Suppressor macrophage treated with lipopolysaccharide for 1 hour (primary cell): ENCODE measurements around the gene PPIA.
A peak's percentile ranks its signal among the peaks of the same experiment; 100 is the strongest.
"Not testable (repeated sequence)": the region's sequence is repeated elsewhere in the genome, so short reads cannot be mapped to it uniquely, and the experiment has no call there.

ENCODE experiments used
- DNase-seq, 3 donors: peaks; one replicate each; pipeline ENCODE4 v3.0.0-alpha.2; 2020 to 2022

PPIA gene

GRCh38 chr7:44791278-44792219 lies 4.9 kb upstream of the PPIA start:
- DNase-seq, result no peak

GRCh38 chr7:44793919-44794318 lies 2.6 kb upstream of the PPIA start:
- no peak for DNase-seq

DNA sequence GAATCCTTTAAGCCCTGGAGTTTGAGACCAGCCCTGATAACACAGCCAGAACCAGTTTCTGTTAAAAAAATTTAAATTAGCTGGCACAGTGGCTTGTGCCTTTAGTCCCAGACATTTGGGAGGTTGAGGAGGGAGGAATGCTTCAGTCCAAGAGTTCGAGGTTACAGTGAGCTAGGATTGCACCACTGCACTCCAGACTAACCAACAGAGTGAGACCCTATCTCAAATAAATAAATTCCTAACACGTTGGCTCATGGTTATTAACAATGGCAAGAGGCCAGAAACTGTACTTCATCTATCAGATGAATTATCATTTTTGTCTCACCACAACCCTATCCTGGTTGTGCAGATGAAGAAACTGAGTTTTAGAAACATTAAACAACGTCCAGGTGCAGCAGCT lies 2.1 kb upstream of the PPIA start:
- DNase-seq, result no peak

DNA sequence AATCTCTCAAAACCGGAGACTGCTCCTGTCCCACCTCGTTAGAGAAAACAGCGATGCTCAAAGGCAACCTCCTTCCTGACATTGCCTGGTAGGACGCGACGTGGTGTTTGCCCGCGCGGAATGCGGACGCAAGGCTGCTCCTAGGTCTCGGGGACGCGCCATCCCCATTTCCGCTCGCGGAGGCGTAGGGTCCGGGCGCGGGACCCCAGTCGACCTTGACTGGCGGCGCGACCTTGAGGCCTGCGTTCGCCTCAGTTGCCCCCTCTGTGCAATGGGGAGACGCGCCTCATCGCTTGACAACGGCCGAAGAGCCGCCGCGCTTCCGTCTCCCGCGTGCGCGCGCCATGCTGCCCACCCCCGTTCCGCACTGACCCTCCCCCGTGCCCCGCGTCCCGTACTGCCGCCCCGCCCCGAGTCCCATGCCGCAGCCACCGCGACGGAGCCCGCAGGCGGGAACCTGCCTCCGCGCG lies 412 bp upstream of the PPIA start:
- peak in 1 of 3 donors; percentile 38 for DNase-seq

DNA sequence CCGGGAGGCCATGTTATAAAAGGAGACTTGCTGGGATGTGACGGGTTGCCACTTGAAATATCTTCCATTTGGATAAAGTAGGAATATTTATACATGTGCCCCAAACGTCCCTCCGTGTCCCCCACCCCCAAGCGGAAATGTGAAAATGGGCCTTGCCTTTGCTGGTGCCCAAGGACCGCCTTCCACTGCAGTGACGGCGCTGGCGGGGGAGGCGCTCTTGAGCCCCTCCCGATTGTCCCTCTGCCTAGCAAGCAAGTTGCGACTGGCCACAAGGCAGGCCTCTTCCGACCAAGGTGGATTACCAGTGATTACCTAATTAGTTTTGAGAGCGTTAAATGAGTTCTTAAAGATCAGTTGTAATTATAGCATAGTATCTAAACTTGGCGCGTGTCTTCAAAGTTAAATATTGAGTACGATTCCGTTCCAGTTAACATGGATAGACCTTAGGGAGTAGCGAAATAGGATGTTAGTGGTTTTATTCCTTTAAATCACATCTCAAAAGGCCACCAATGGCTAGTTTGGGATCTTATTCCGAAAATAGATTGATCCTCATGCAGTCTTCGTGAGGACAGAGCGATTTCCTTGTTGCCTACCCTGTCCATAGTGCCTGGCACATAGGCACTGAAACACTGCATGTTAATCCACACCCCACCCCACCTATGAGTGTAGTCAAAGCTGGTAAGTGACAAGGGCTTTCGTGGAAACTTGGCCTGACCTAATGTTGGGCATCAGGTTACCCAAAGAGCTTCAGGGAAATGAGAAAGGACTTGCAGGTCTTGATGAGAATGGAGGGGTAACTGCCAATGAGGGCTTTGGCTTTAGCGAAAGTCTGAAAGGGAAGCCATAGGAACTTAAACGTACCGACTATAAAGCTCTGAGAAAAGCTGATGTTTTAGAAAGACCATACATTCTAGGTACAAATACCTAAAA lies 1.1 kb downstream of the PPIA start:
- DNase-seq, result peak; percentile 90 to 95 (median 92)

- DNase-seq, result no peak
Measured at GRCh38 chr7:44798649-44799305, 2.3 kb downstream of the PPIA start.

DNA sequence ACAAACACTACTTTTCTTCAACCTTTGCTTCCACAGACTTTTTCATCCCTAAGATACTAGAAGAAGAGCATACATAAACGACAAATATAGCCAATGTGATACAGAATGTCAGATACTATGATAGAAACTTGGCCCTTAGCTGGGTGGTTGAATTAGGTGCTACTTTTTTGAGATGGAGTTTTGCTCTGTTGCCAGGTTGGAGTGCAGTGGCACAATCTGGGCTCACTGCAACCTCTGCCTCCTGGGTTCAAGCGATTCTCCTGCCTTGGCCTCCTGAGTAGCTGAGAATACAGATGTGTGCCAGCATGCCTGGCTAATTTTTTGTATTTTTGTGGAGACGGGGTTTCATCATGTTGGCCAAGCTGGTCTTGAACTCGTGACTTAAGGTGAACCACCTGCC lies 3.5 kb downstream of the PPIA start:
- no peak for DNase-seq

GRCh38 chr7:44801890-44802289 lies 5.4 kb downstream of the PPIA start:
- no peak for DNase-seq

- DNase-seq, result no peak
Measured at GRCh38 chr7:44802418-44803025, 6.0 kb downstream of the PPIA start.

DNA sequence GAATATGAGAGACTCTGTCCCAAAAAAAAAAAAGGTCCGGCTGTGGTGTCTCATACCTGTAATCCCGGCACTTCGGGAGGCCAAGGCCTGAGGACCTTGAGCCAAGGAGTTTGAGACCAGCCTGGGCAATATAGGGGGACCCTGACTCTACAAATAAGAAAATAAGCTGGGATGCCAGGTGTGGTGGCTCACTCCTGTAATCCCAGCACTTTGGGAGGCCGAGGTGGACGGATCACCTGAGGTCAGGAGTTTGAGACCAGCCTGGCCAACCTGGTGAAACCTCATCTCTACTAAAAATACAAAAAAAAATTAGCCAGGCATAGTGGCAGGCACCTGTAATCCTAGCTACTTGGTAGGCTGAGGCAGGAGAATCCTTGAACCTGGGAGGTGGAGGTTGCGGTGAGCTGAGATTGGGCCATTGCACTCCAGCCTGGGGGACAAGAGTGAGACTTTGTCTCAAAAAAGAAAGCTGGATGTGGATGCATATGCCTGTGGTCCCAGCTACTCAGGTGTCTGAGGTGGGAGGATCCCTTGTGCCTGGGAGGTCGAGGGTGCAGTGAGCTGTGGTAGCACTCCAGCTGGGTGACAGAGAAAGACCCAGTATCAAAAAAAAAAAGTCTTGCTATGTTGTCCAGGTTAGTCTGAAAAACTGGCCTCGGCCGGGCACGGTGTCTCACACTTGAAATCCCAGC lies 7.5 kb downstream of the PPIA start:
- not testable (repeated sequence) for DNase-seq

- no peak for DNase-seq
Measured at GRCh38 chr7:44805950-44806349, 9.5 kb downstream of the PPIA start.

- DNase-seq, result no peak
Measured at GRCh38 chr7:44808914-44809393, 12.5 kb downstream of the PPIA start.

DNA sequence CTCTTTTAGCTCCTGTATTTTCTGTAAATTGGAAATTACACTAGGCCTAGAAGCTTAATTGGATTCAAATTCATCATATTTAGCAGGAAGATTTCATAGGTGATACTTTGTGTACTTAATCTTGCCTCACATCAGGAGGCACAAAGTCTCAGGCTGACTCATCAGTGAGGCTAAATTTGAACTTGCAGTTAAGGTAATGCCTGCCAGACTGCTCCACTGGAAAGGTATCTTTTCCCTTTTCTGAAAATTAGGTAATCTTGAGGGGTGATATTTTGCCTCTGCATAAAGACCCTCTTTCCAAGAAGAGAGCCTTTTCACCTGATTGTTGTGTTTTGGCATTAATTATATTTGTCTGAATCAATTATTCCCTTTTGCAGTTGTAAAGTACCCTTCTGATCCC lies 14.6 kb downstream of the PPIA start:
- no peak for DNase-seq

DNA sequence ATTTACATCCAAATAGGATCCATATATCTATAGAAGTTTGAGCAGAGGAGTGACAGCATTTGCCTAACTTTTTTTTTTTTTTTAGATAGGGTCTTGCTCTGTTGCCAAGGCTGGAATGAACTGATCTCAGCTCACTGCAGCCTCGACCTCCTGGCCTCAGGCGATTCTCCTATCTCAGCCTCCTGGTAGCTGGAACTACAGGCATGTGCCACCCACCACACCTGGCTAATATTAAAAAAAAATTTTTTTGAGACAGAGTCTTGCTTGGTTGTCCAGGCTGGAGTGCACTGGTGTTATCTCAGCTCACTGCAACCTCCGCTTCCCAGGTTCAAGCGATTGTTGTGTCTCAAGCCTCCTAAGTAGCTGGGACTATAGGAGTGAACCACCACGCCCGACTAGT lies 15.1 kb downstream of the PPIA start:
- no peak for DNase-seq

DNA sequence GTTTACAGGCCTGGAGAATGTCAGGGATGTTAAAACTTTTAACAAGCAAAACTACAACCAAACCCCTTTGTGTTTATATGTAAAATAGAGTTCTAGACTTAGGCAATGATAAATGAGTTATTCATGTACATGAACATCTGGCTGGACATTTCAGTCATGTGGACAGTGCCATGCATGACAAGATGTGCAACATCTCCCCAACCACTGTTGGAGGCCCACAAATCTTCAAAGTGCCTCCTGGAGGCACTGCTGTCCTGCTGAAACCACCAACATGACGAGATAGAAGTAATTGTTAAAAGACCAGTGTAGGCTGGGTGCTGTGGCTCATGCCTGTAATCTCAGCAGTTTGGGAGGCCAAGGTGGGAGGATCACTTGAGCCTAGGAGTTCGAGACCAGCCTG lies 18.4 kb downstream of the PPIA start:
- peak in 1 of 3 donors; percentile 28 for DNase-seq

GRCh38 chr7:44819292-44819691 lies 22.8 kb downstream of the PPIA start:
- no peak for DNase-seq

GRCh38 chr7:44823255-44823781 lies 26.8 kb downstream of the PPIA start:
- DNase-seq, result no peak

DNA sequence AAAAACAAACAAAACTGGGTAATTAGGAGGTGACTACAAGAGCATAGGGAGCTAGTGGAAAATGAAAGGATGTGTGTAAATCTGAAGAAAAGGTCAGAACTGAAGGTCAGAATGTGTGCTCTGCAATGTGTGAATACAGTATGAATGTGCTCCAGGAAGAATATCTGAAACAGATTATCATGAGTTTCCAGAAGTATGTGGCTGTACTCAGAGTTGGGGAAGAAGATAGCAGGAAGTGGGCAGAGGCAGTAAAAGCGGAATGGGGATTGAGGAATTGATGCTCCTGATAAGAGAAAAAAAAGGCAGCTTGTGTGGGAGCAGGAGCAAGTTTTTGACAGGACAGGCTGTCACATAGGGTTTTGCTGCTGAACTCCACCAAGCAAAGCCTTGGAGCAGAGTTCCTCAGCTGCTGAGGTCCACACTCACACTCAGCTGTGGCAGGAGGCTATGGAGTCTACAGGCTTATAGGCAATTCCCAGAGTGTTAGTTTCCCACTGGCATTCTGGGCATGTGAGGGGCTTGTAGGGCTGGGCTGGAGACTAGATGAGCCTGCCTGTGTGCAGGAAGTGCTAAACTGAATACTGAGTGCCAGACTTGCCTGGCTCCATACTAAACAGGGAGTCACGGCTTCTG lies 28.5 kb downstream of the PPIA start:
- peak; percentile 38 to 46 (median 41) for DNase-seq

DNA sequence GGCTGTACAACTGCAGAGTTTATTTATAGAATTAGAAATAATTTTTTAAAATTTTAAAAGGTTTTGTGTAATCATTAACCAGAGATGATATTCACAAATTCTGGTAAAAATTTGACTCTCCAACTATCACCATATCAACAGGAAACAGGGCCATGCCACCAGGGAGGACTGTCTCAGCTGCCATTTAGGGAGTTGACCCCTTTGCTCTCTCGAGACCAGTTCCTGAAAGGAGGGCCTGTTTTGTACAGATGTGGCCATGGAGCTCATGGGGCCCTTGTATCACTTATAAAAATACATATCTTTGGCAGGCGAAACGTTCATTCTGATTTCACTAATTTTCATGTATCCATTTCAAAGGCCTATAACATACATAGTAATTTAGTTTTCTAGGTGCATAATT lies 31.1 kb downstream of the PPIA start:
- no peak for DNase-seq

- DNase-seq, result no peak
Measured at GRCh38 chr7:44838751-44839150, 42.3 kb downstream of the PPIA start.

GRCh38 chr7:44842675-44843074 lies 46.2 kb downstream of the PPIA start:
- not testable (repeated sequence) for DNase-seq
